Stimulated activated naive CD4-positive, alpha-beta T cell treated with Interleukin-2 at 50 U/mL for 16 hours (primary cell): ENCODE data around the gene TUBB3.

Experiments
- DNase-seq: peaks from one replicate; lab custom pipeline; 2025; lab: John Stamatoyannopoulos, UW

Gene TUBB3

DNA sequence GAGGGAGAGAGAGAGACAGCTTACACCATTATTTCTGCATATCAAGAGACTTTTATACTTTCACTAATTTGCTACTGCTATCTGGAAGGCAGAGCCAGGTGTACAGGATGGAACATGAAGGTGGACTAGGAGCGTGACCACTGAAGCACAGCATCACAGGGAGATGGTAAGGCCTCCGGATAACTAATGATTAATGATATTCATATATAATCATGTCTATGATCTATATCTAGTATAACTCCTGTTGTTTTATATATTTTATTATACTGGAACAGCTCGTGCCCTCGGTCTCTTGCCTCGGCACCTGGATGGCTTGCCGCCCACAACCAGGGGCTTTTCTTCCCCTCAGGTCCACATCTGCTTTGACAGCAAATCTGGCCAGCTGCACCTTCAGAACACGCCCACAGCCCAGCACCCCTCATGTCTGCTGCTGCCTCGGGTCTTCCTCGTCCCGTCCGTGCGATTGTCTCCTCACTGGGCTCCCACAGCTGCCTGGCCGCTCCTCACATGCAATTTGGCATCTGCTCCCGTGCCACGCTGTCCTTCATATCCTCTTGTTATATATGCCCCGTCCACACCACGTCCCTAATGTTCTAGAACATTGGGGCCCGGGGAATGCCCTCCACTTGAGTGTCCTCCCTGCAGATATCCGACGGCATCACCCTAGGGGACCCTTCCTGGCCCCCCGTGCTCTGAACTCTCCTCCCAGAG lies 15.2 kb downstream of the TUBB3 start:
- no peak for DNase-seq

DNA sequence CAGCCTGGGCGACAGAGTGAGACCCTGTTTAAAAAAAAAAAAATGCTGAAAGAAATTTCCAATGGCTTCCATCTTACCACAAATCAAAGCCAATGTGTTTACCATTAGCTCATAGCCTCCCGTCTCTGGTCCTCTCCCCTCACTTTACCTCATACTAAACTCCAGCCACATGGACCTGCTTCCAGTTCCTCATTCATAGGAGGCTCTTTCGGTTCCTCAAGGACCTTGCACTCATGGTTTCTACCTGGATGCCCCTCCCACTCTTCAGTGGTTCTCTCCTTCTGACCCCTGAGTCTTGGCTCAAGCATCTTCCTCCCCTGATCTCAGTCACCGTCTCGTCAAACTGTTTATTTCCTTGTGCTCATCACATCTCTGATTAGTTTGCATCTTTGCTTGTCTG lies 21.6 kb downstream of the TUBB3 start:
- no peak for DNase-seq

GRCh38 chr16:89945654-89946053 lies 22.5 kb downstream of the TUBB3 start:
- DNase-seq = no peak

GRCh38 chr16:89946515-89946914 lies 23.4 kb downstream of the TUBB3 start:
- DNase-seq = no peak

- DNase-seq = no peak
Measured at GRCh38 chr16:89949121-89949742, 26.1 kb downstream of the TUBB3 start.

GRCh38 chr16:89949756-89950155 lies 26.6 kb downstream of the TUBB3 start:
- no peak for DNase-seq

- DNase-seq = no peak
Measured at GRCh38 chr16:89951509-89951908, 28.4 kb downstream of the TUBB3 start.

DNA sequence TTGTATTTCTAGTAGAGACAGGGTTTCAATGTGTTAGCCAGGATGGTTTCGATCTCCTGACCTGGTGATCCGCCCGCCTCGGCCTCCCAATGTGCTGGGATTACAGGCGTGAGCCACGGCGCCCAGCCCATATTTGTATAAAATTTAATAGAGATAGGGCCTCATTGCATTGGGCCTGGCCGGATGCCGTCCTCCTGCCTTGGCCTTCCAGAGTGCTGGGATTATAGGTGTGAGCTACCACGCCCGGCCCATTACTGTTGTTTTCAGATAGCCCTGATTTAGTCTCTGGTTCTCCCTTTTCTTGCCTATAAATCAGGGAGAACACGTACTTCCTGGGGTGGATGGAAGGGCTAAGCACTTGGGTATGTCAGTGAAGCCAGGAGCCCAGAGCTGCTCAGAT lies 28.9 kb downstream of the TUBB3 start:
- DNase-seq = no peak

- no peak for DNase-seq
Measured at GRCh38 chr16:89952551-89952950, 29.4 kb downstream of the TUBB3 start.

DNA sequence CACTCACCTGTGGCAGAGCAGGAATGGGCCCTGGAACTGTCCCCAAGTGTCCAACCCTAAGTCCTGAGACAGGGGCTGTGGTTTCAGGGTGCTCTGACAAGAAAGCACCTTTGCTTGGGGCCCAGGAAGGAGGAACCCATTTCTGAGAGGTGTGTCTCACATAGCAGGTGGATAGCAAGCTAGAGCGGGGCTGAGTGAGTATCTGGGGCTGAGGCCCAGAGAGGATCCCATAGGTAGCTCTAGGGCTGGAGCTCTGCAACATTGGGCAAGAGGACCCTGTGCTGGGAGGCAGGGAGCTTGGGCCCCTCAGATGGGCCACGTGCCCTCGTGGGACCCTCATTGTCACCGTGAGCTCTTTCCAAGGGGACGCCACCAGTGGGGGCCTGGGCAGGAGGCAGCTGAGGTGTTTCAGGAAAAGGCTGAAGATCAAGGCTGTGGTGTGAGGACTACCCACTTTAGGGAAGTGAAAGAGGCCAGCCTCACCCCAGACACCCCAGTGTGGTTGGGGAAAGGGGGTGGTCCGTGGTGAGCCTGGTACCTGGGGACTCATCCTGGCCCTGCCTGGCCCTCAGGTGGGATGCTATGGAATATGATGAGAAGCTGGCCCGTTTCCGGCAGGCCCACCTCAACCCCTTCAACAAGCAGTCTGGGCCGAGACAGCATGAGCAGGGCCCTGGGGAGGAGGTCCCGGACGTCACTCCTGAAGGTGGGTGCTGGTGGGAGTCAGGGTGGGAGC lies 30.7 kb downstream of the TUBB3 start:
- no peak for DNase-seq

DNA sequence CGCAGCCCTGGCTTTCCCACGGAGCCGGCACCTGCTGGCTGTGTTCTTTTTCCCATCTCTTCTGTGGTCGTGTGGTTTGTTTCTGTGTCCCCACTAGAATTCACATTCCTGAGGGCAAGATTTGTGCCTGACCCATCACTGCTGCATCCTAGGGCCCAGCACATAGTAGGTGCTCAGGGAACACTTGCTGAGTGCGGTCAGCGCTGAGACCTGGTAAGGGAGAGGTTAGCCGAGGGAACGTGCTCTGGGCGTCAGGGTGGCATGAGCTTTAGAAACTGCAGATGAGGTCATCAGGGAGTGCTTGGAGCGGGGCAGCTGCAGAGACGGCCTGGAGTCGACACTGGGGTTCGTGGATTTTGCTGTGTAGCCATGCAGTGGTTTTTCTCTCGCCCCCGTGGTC lies 31.3 kb downstream of the TUBB3 start:
- DNase-seq = no peak

- DNase-seq = no peak
Measured at GRCh38 chr16:89955001-89955685, 32.0 kb downstream of the TUBB3 start.

DNA sequence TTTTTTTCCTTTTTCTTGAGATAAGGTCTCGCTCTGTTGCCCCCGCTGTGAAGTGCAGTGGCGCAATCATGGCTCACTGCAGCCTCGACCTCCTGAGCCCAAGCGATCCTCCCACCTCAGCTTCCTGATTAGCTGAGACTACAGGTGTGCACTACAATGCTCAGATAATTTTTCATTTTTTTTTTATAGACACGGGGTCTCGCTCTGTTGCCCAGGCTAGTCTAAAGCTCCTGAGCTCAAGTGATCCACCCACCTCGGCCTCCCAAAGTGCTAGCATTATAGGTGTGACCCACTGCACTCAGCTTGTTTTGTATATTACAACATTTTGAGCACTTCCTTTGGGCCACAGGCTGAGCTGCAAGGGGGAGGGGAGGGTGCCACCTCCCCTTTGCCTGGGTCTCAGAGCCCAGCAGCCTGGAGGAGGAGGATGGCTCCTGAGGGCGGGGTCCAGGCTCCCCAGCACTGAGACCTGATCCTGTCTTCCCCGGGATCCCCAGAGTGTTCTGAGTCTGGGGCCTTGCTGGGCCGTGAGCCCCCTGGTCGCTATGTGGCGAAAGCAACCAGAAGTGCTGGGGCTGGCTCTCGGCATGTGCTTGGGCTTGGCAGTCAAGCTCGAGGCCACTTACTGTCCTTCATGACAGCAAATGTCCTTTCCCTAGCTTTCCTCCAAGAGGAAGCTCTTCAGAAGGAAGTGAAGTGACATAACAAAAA lies 33.5 kb downstream of the TUBB3 start:
- no peak for DNase-seq

- DNase-seq = no peak
Measured at GRCh38 chr16:89957216-89957785, 34.2 kb downstream of the TUBB3 start.

- no peak for DNase-seq
Measured at GRCh38 chr16:89958068-89958467, 34.9 kb downstream of the TUBB3 start.

DNA sequence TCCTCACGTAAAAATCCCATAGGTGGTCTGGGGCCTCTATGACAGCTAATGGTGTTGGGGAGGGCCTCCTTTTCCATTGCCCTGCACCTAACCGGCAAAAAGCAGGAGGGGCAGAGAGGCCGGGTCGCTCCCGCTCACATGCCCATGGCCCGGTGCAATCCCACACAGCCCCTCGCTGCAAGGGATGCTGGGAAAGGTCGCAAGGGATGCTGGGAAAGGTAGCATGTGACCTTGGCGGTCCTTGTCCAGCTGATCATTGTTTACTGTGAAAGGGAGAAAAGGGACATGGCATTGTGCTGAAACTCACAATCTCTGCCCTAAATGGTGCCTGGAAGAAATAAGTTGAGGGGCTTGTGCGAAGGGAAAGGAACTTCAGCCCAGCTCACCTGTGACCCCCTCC lies 35.5 kb downstream of the TUBB3 start:
- DNase-seq = no peak

GRCh38 chr16:89960966-89961365 lies 37.8 kb downstream of the TUBB3 start:
- DNase-seq = no peak

DNA sequence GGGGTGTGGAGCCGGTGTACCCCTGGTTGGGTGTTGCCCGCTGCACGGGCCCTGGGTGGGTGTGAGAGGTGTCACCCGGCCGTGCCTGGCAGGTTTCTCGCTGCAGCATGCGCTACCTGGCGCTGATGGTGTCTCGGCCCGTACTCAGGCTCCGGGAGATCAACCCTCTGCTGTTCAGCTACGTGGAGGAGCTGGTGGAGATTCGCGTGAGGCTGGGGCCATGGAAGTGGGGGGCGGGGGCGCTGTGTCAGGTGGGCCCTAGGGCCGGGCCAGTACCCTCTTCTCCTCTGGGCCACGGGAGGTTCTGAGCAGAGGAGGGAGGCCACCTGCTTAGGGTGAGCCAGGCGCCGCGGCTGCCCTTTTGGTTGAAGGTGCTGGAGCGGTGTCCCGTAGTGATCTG lies 38.8 kb downstream of the TUBB3 start:
- DNase-seq = no peak

- DNase-seq = no peak
Measured at GRCh38 chr16:89962754-89963498, 39.8 kb downstream of the TUBB3 start.

GRCh38 chr16:89964201-89964600 lies 41.1 kb downstream of the TUBB3 start:
- no peak for DNase-seq
